PC-9 (cell line): Measurements from ENCODE around the gene AK5.

ENCODE experiments used
- CTCF ChIP-seq: fragments of 200-600 bp; sonication (generic); conservative IDR thresholded peaks from 2 replicates; pipeline ENCODE4 v1.6.1; 2017; ENCODE audit warnings: mixed run types, antibody characterized with exemption, mild to moderate bottlenecking, moderate library complexity
- EZH2 ChIP-seq: fragments of 200-600 bp; sonication (generic); IDR thresholded peaks from 2 replicates; pipeline ENCODE4 v1.8.0; 2017; ENCODE audit warnings: antibody characterized with exemption, low read depth

- TF ChIP-seq CTCF (no peak), EZH2 (no peak)
Measured at GRCh38 chr1:77513839-77514763, 232.3 kb downstream of the AK5 start.
